Measurements from ENCODE around the gene CPNE5.

The CPNE5 gene

GRCh38 chr6:36751833-36752186, 87.4 kb downstream of the CPNE5 start:
- Mint-ChIP-seq H3K36me3 (ENCODE audit: low read depth) (no peaks in the 10 kb centered on the region), H3K9me3 (peaks cover 5% of the 10 kb centered on the region), H3K27me3 (no peaks in the 10 kb centered on the region), H3K4me1 (ENCODE audit: low read depth) (peaks cover 50% of the 10 kb centered on the region), H3K4me3 (no peak overlapping the region), H3K27ac (peak overlapping the region; percentile 71)

- peaks cover 43% of the 10 kb centered on the region for H3K4me1 Mint-ChIP-seq (ENCODE audit: low read depth)
- H3K4me3 Mint-ChIP-seq = no peak overlapping the region
- no peaks in the 10 kb centered on the region for H3K36me3 Mint-ChIP-seq (ENCODE audit: low read depth)
- H3K27ac Mint-ChIP-seq = no peak overlapping the region
- no peaks in the 10 kb centered on the region for H3K27me3 Mint-ChIP-seq
- peaks cover 5% of the 10 kb centered on the region for H3K9me3 Mint-ChIP-seq
Measured at GRCh38 chr6:36751091-36751490, 88.2 kb downstream of the CPNE5 start.

GRCh38 chr6:36749829-36750489, 89.3 kb downstream of the CPNE5 start:
- no peak overlapping the region for H3K4me3 Mint-ChIP-seq
- no peak overlapping the region for H3K27ac Mint-ChIP-seq

GRCh38 chr6:36746251-36746650, 93.0 kb downstream of the CPNE5 start:
- Mint-ChIP-seq H3K27me3 (no peaks in the 10 kb centered on the region), H3K27ac (no peak overlapping the region), H3K4me3 (no peak overlapping the region), H3K4me1 (ENCODE audit: low read depth) (peaks cover 4% of the 10 kb centered on the region), H3K36me3 (ENCODE audit: low read depth) (no peaks in the 10 kb centered on the region), H3K9me3 (peaks cover 5% of the 10 kb centered on the region)

More at GRCh38 chr6:36749829-36750489, 89.3 kb downstream of the CPNE5 start:
- H3K4me1 Mint-ChIP-seq (ENCODE audit: low read depth) = peaks cover 32% of the 10 kb centered on the region
- no peaks in the 10 kb centered on the region for H3K27me3 Mint-ChIP-seq
- peaks cover 5% of the 10 kb centered on the region for H3K9me3 Mint-ChIP-seq
- no peaks in the 10 kb centered on the region for H3K36me3 Mint-ChIP-seq (ENCODE audit: low read depth)

DNA sequence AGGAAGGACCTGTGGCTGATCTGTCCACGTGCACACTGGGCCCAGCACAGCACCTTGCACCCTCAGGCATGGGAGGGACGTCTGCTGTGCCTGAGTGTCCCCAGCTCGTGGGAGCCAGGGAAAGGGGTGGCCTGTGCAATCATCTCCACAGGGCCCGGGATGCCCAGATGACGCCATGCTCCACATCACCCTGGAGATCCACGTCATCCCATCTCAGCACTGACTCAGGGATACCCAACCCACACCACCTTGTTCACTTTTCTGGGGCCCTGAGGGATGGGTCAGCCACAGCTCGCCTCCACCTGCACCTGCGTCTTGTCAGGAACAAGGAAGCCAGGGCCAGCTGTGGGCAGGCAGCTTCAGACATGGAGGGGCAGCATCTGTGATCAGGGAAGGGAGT, 93.4 kb downstream of the CPNE5 start:
- H3K36me3 Mint-ChIP-seq (ENCODE audit: low read depth) = no peaks in the 10 kb centered on the region
- peaks cover 4% of the 10 kb centered on the region for H3K4me1 Mint-ChIP-seq (ENCODE audit: low read depth)
- no peak overlapping the region for H3K27ac Mint-ChIP-seq
- H3K27me3 Mint-ChIP-seq = no peaks in the 10 kb centered on the region
- H3K4me3 Mint-ChIP-seq = no peak overlapping the region
- H3K9me3 Mint-ChIP-seq = peaks cover 5% of the 10 kb centered on the region

- Mint-ChIP-seq H3K9me3 (peaks cover 5% of the 10 kb centered on the region), H3K4me3 (no peak overlapping the region), H3K27me3 (no peaks in the 10 kb centered on the region), H3K36me3 (ENCODE audit: low read depth) (no peaks in the 10 kb centered on the region), H3K4me1 (ENCODE audit: low read depth) (peaks cover 9% of the 10 kb centered on the region), H3K27ac (no peak overlapping the region)
Measured at GRCh38 chr6:36745283-36745682, 94.0 kb downstream of the CPNE5 start.

DNA sequence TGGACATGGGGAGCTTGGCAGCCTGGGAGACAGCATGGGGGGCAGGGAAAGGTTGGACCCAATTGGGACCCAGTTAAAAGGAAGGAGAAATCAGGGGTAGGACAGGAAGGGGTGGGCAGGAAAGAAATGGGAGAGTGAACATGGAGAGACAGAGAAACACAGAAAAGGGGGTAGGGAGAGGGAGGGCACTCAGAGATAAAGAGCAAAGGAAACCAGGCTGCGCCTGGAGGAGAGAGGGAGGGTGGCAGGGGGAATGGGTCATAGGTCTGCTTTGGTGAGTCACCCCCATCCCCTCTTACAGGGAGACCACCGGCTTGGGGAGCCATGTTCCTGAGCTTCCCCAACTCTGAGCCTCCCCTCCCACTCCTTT, 95.0 kb downstream of the CPNE5 start:
- no peaks in the 10 kb centered on the region for H3K27me3 Mint-ChIP-seq
- H3K9me3 Mint-ChIP-seq = peaks cover 5% of the 10 kb centered on the region
- peak overlapping the region; percentile 36 for H3K27ac Mint-ChIP-seq
- no peak overlapping the region for H3K4me3 Mint-ChIP-seq
- peaks cover 11% of the 10 kb centered on the region for H3K4me1 Mint-ChIP-seq (ENCODE audit: low read depth)
- H3K36me3 Mint-ChIP-seq (ENCODE audit: low read depth) = no peaks in the 10 kb centered on the region

DNA sequence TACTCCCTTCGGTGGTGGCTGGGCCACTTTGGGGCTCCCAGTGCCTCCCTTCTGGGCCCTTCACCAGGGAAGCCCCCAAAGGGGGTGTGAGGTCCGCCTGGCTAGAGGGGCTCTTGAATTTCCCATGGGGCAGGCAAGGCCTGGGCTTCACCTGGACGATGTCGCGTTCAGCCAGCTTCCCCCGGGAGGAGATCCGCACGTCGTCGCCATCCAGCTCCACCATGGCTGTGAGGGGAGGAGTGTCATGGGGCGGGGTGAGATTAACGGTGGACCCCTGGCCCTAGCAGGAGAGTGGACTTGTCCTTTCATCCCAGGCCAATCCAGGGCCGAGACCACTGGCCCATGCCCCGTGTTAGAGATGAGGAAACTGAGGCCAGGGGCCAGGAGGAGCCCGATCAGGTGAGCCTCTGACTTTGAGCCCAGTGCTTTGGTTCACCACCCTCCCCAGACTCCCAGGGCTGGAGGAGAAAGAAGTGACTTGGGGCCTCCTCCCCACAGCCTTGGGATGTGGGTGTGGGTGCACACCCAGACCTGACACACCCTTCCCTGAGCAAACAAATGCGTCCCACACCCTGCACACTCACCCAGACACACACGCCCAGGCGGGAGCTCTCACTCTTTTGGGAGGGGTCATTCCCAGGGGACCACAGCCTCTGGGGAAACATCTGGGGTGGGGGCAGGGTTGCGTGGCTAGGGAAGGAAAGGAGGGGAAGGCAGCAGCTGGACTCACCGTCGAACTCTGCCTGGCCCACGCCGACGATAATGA, 95.5 kb downstream of the CPNE5 start:
- Mint-ChIP-seq H3K27me3 (no peaks in the 10 kb centered on the region), H3K4me1 (ENCODE audit: low read depth) (peaks cover 11% of the 10 kb centered on the region), H3K27ac (no peak overlapping the region), H3K36me3 (ENCODE audit: low read depth) (no peaks in the 10 kb centered on the region), H3K4me3 (no peak overlapping the region), H3K9me3 (peaks cover 5% of the 10 kb centered on the region)

DNA sequence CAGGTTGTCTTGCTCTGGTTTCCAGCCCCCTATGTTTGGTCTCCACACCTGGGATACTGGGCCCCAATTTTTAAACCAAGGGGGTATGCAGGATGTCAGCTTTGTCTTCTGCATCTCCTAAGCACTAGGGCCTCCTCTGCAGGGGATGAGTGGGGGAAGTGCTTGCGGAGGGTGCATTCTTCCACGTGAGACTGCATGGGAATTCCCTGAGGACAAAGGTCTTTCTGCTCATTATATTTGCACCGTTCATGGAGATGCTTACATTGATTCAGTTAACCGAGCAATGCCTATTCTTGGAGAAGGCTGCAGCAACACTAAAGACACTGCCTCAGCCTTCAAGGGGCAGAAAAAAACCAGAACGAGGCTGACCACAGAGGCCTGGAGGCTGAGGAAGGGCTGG, 96.2 kb downstream of the CPNE5 start:
- Mint-ChIP-seq H3K27me3 (no peaks in the 10 kb centered on the region), H3K4me3 (no peak overlapping the region), H3K4me1 (ENCODE audit: low read depth) (peaks cover 11% of the 10 kb centered on the region), H3K36me3 (ENCODE audit: low read depth) (no peaks in the 10 kb centered on the region), H3K9me3 (no peaks in the 10 kb centered on the region), H3K27ac (no peak overlapping the region)

- H3K4me1 Mint-ChIP-seq (ENCODE audit: low read depth) = peaks cover 11% of the 10 kb centered on the region
- no peaks in the 10 kb centered on the region for H3K36me3 Mint-ChIP-seq (ENCODE audit: low read depth)
- no peak overlapping the region for H3K4me3 Mint-ChIP-seq
Measured at GRCh38 chr6:36742146-36742545, 97.1 kb downstream of the CPNE5 start.

DNA sequence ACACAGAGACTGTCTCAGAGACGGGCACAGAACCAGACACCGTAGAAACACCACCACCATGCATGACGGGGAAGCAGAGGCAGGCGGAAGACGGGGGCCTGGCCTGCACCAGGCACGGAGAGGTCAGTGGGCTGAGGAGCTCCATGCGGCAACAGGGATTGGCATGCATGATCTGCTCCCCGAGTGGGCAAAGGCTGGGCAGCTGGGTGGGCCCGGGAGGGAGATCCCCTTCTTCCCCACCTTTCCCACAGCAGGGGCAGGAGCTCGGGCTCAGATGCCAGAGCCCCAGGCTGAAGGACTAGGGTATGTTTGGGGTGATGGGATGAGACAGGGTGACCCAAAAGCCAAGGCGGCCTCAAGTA, 98.4 kb downstream of the CPNE5 start:
- H3K4me3 Mint-ChIP-seq = no peak overlapping the region
- H3K27me3 Mint-ChIP-seq = no peaks in the 10 kb centered on the region
- no peaks in the 10 kb centered on the region for H3K9me3 Mint-ChIP-seq
- peaks cover 12% of the 10 kb centered on the region for H3K4me1 Mint-ChIP-seq (ENCODE audit: low read depth)
- H3K36me3 Mint-ChIP-seq (ENCODE audit: low read depth) = no peaks in the 10 kb centered on the region
- H3K27ac Mint-ChIP-seq = no peak overlapping the region

More at GRCh38 chr6:36742146-36742545, 97.1 kb downstream of the CPNE5 start:
- Mint-ChIP-seq H3K27me3 (no peaks in the 10 kb centered on the region), H3K27ac (no peak overlapping the region), H3K9me3 (no peaks in the 10 kb centered on the region)

DNA sequence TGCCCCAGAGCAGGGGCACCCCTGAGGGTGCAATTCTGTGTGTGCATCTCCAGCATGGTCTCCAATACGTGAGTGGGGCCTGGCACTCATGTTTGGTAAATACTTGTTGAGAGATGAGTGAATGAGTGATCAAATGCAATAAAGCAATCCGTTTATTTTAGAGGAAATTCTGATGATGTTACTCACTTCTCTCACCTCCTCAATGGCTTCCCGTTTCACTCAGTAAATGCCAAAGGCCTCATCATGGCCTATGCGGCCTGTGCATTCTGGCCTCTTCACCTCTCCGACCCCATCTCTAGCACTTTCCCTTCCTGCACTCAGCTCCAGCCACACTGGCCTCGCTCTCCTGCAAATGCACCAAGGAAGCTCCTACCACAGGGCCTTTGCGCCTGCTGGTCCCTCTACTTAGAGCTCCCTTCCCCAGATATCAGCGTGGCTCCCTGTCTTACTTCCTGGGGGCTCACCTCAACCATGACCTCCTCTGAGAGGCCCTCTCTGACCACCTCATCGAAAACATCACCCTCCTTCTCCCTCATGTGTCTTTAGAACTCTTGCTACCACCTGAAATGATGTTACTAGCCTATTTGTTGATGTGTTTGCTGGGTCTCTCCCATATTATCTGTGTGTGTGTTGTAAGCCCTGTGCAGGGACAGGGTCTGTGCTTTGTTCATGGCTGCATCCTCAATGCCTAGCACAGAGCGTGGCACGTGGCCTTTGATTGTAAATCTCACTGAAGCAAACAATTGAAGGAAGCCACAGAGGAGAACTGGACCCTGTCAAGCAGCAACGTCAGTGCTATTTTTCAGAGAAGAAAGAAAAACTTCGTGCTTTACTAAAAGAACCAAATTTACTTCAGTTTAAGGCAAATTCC, 99.1 kb downstream of the CPNE5 start:
- Mint-ChIP-seq H3K36me3 (ENCODE audit: low read depth) (no peaks in the 10 kb centered on the region), H3K4me1 (ENCODE audit: low read depth) (peaks cover 16% of the 10 kb centered on the region), H3K27me3 (no peaks in the 10 kb centered on the region), H3K9me3 (no peaks in the 10 kb centered on the region), H3K27ac (no peak overlapping the region), H3K4me3 (no peak overlapping the region)

DNA sequence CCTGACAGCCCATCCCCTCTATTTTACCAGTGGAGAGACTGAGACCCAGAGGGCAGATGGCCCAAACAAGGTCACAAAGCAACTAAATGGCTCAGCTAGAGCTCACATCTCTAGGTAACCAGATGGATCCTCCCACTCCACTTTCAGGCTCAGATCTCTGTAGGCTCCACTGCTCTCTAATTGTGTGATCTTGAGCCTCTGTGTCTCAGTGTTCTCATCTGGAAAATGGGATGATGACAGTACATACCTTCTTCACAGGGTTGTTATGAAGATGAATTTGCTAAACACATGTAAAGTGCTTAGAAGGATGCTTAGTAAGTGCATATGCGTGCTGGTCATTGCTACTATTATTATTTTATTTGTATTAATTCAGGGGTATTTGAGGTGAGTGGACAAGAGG, 101.1 kb downstream of the CPNE5 start:
- no peak overlapping the region for H3K4me3 Mint-ChIP-seq
- peaks cover 5% of the 10 kb centered on the region for H3K27me3 Mint-ChIP-seq
- no peaks in the 10 kb centered on the region for H3K36me3 Mint-ChIP-seq (ENCODE audit: low read depth)
- no peak overlapping the region for H3K27ac Mint-ChIP-seq
- H3K9me3 Mint-ChIP-seq = no peaks in the 10 kb centered on the region
- peaks cover 29% of the 10 kb centered on the region for H3K4me1 Mint-ChIP-seq (ENCODE audit: low read depth)

GRCh38 chr6:36737043-36737785, 102.0 kb downstream of the CPNE5 start:
- Mint-ChIP-seq H3K27ac (no peak overlapping the region), H3K4me1 (ENCODE audit: low read depth) (peaks cover 29% of the 10 kb centered on the region), H3K4me3 (no peak overlapping the region), H3K9me3 (no peaks in the 10 kb centered on the region), H3K36me3 (ENCODE audit: low read depth) (no peaks in the 10 kb centered on the region), H3K27me3 (peaks cover 5% of the 10 kb centered on the region)
